Measurements from ENCODE around the gene CD36. TPM values are rescaled to one million over a fixed set of nuclear protein-coding genes. Genes with fewer than 3 reads are reported as not detected.

The CD36 gene
- total RNA-seq, 1 donor from 2014 or later = 1.6 TPM

GRCh38 chr7:80708123-80708522 lies 69.7 kb downstream of the CD36 start:
- Histone ChIP-seq H3K27ac (no peak overlapping the region), H3K9ac (no peak overlapping the region), H3K9me3 (ENCODE audit: low read depth) (no peaks in the 10 kb centered on the region), H2AFZ (replicated peaks) (no peak overlapping the region), H3F3A (ENCODE audit: low read depth) (no peaks in the 10 kb centered on the region), H3K79me2 (ENCODE audit: low read depth) (no peaks in the 10 kb centered on the region), H3K4me1 (no peaks in the 10 kb centered on the region), H3K36me3 (no peaks in the 10 kb centered on the region), H3K27me3 (no peaks in the 10 kb centered on the region), H3K4me3 (no peak overlapping the region), H4K20me1 (ENCODE audit: low read depth) (no peaks in the 10 kb centered on the region), H3K4me2 (no peak overlapping the region)
- Mint-ChIP-seq H3K27ac (no peak overlapping the region), H3K9me3 (peaks cover 7% of the 10 kb centered on the region), H3K4me3 (no peak overlapping the region), H3K27me3 (ENCODE audit: insufficient read depth, low read depth) (no peaks in the 10 kb centered on the region), H3K4me1 (peaks cover 7% of the 10 kb centered on the region), H3K36me3 (no peaks in the 10 kb centered on the region)
- no peak for TF ChIP-seq EZH2phosphoT487 (IDR thresholded peaks at IDR 0.05)
- TF ChIP-seq CTCF (IDR thresholded peaks at IDR 0.05) = no peak
- TF ChIP-seq EZH2 (IDR thresholded peaks at IDR 0.05) = no peak
- DNase-seq (ENCODE audit: low spot score) = no peak

GRCh38 chr7:80711531-80711930 lies 73.1 kb downstream of the CD36 start:
- H2AFZ ChIP-seq (replicated peaks) = no peak overlapping the region

GRCh38 chr7:80719261-80719660 lies 80.8 kb downstream of the CD36 start:
- no peaks in the 10 kb centered on the region for H3K9me3 Mint-ChIP-seq
- H3K27me3 ChIP-seq = no peaks in the 10 kb centered on the region
- no peaks in the 10 kb centered on the region for H3K36me3 Mint-ChIP-seq
- H3K79me2 ChIP-seq (ENCODE audit: low read depth) = no peaks in the 10 kb centered on the region
- H3K4me2 ChIP-seq = no peak overlapping the region
- no peak overlapping the region for H3K9ac ChIP-seq
- no peaks in the 10 kb centered on the region for H3K9me3 ChIP-seq (ENCODE audit: low read depth)
- H3K36me3 ChIP-seq = no peaks in the 10 kb centered on the region
- H2AFZ ChIP-seq (replicated peaks) = no peak overlapping the region
- no peak overlapping the region for H3K27ac Mint-ChIP-seq
- no peaks in the 10 kb centered on the region for H4K20me1 ChIP-seq (ENCODE audit: low read depth)
- no peak overlapping the region for H3K4me3 ChIP-seq
- H3K27ac ChIP-seq = no peak overlapping the region
- no peaks in the 10 kb centered on the region for H3K27me3 Mint-ChIP-seq (ENCODE audit: insufficient read depth, low read depth)
- TF ChIP-seq EZH2 (IDR thresholded peaks at IDR 0.05) = no peak
- TF ChIP-seq CTCF (IDR thresholded peaks at IDR 0.05) = no peak
- no peak for TF ChIP-seq EZH2phosphoT487 (IDR thresholded peaks at IDR 0.05)
- H3K4me3 Mint-ChIP-seq = no peak overlapping the region
- peaks cover 3% of the 10 kb centered on the region for H3F3A ChIP-seq (ENCODE audit: low read depth)
- peaks cover 8% of the 10 kb centered on the region for H3K4me1 ChIP-seq
- H3K4me1 Mint-ChIP-seq = peaks cover 27% of the 10 kb centered on the region
- DNase-seq (ENCODE audit: low spot score) = no peak

More at GRCh38 chr7:80711531-80711930, 73.1 kb downstream of the CD36 start:
- Mint-ChIP-seq H3K27me3 (ENCODE audit: insufficient read depth, low read depth) (no peaks in the 10 kb centered on the region), H3K9me3 (peaks cover 8% of the 10 kb centered on the region), H3K4me1 (peaks cover 5% of the 10 kb centered on the region), H3K27ac (no peak overlapping the region), H3K4me3 (no peak overlapping the region), H3K36me3 (no peaks in the 10 kb centered on the region)
- H3F3A ChIP-seq (ENCODE audit: low read depth) = no peaks in the 10 kb centered on the region
- TF ChIP-seq CTCF (IDR thresholded peaks at IDR 0.05) = no peak
- TF ChIP-seq EZH2phosphoT487 (IDR thresholded peaks at IDR 0.05) = no peak
- TF ChIP-seq EZH2 (IDR thresholded peaks at IDR 0.05) = no peak
- no peaks in the 10 kb centered on the region for H4K20me1 ChIP-seq (ENCODE audit: low read depth)
- no peaks in the 10 kb centered on the region for H3K79me2 ChIP-seq (ENCODE audit: low read depth)
- no peak overlapping the region for H3K4me2 ChIP-seq
- no peak for DNase-seq (ENCODE audit: low spot score)
- no peak overlapping the region for H3K27ac ChIP-seq
- H3K9ac ChIP-seq = no peak overlapping the region
- H3K9me3 ChIP-seq (ENCODE audit: low read depth) = no peaks in the 10 kb centered on the region
- H3K36me3 ChIP-seq = no peaks in the 10 kb centered on the region
- no peaks in the 10 kb centered on the region for H3K4me1 ChIP-seq
- H3K4me3 ChIP-seq = no peak overlapping the region
- no peaks in the 10 kb centered on the region for H3K27me3 ChIP-seq
